H9 (cell line): ENCODE results near the gene FAM83F. TPM values are rescaled to one million over a fixed set of nuclear protein-coding genes. Genes with fewer than 3 reads are reported as not detected.

Experiments used
- DNase-seq: peaks from one replicate; pipeline ENCODE4 v3.0.0-alpha.2; 2017
- H2AFZ ChIP-seq: one replicate; pipeline ENCODE4 v1.6.1; 2013; ENCODE audit warnings: mild to moderate bottlenecking, low read length, control low read depth, moderate library complexity
- H2AK5ac ChIP-seq: 2 replicates; pipeline ENCODE4 v1.6.1; 2013; ENCODE audit warnings: low read length, control low read depth, mixed read lengths; ENCODE audit not compliant: insufficient read length
- H2BK120ac ChIP-seq: one replicate; pipeline ENCODE4 v1.6.1; 2013; ENCODE audit warnings: low read depth, mild to moderate bottlenecking, low read length, control low read depth, inconsistent platforms; ENCODE audit not compliant: poor library complexity, severe bottlenecking
- H2BK12ac ChIP-seq: 2 replicates; pipeline ENCODE4 v1.6.1; 2013; ENCODE audit warnings: low read length, control low read depth, mixed read lengths, low read depth; ENCODE audit not compliant: insufficient read length
- H2BK15ac ChIP-seq: 2 replicates; pipeline ENCODE4 v1.6.1; 2013; ENCODE audit warnings: low read depth, low read length, control low read depth
- H2BK20ac ChIP-seq: one replicate; pipeline ENCODE4 v1.6.1; 2013; ENCODE audit warnings: low read depth, mild to moderate bottlenecking, low read length, control low read depth, inconsistent platforms; ENCODE audit not compliant: poor library complexity, severe bottlenecking
- H2BK5ac ChIP-seq: 2 replicates; pipeline ENCODE4 v1.6.1; 2013; ENCODE audit warnings: low read length, control low read depth, mixed read lengths; ENCODE audit not compliant: insufficient read length
- H3K14ac ChIP-seq: 2 replicates; pipeline ENCODE4 v1.6.1; 2013; ENCODE audit warnings: low read length, control low read depth; ENCODE audit not compliant: insufficient read depth
- H3K18ac ChIP-seq: 2 replicates; pipeline ENCODE4 v1.6.1; 2013; ENCODE audit warnings: low read depth, mild to moderate bottlenecking, mixed read lengths, low read length, control low read depth; ENCODE audit not compliant: insufficient read length
- H3K23ac ChIP-seq: 2 replicates; pipeline ENCODE4 v1.6.1; 2013; ENCODE audit warnings: low read length, control low read depth, mixed read lengths, low read depth; ENCODE audit not compliant: insufficient read length
- H3K23me2 ChIP-seq: 2 replicates; pipeline ENCODE4 v1.6.1; 2013; ENCODE audit warnings: low read depth, mild to moderate bottlenecking, mixed read lengths, low read length, control low read depth; ENCODE audit not compliant: insufficient read length, poor library complexity, severe bottlenecking
- H3K27ac ChIP-seq: 2 replicates; pipeline ENCODE4 v1.5.1; 2013; ENCODE audit warnings: low read length, control low read depth, mixed read lengths, low read depth; ENCODE audit not compliant: insufficient read length
- H3K27me3 ChIP-seq: 2 replicates; pipeline ENCODE4 v1.6.1; 2013; ENCODE audit warnings: low read length, control low read depth, inconsistent platforms; ENCODE audit not compliant: insufficient read depth
- H3K4ac ChIP-seq: 2 replicates; pipeline ENCODE4 v1.6.1; 2013; ENCODE audit warnings: low read depth, mild to moderate bottlenecking, control low read depth, inconsistent platforms, low read length, moderate library complexity
- H3K4me1 ChIP-seq: 2 replicates; pipeline ENCODE4 v1.6.1; 2013; ENCODE audit warnings: low read length, control low read depth, inconsistent platforms; ENCODE audit not compliant: insufficient read depth
- H3K4me2 ChIP-seq: 2 replicates; pipeline ENCODE4 v1.6.1; 2013; ENCODE audit warnings: low read length, control low read depth, mixed read lengths; ENCODE audit not compliant: insufficient read length, insufficient read depth
- H3K56ac ChIP-seq: 2 replicates; pipeline ENCODE4 v1.6.1; 2013; ENCODE audit warnings: low read depth, mild to moderate bottlenecking, mixed read lengths, low read length, control low read depth; ENCODE audit not compliant: insufficient read length
- H3K79me1 ChIP-seq: 2 replicates; pipeline ENCODE4 v1.6.1; 2013; ENCODE audit warnings: low read depth, mild to moderate bottlenecking, moderate library complexity, low read length, control low read depth, inconsistent platforms; ENCODE audit not compliant: insufficient read depth, poor library complexity, severe bottlenecking
- H3K79me2 ChIP-seq: 2 replicates; pipeline ENCODE4 v1.6.1; 2013; ENCODE audit warnings: low read length, control low read depth, inconsistent platforms; ENCODE audit not compliant: insufficient read depth
- H3K9ac ChIP-seq: 2 replicates; pipeline ENCODE4 v1.6.1; 2013; ENCODE audit warnings: low read length, control low read depth, mixed read lengths; ENCODE audit not compliant: insufficient read length; ENCODE audit errors: extremely low read depth
- H3K9me3 ChIP-seq: one replicate; pipeline ENCODE4 v1.6.1; 2013; ENCODE audit warnings: low read depth, low read length, inconsistent platforms; ENCODE audit not compliant: control insufficient read depth
- H3T11ph ChIP-seq: one replicate; pipeline ENCODE4 v1.6.1; 2013; ENCODE audit warnings: mild to moderate bottlenecking, low read length, control low read depth, inconsistent platforms
- H4K20me1 ChIP-seq: one replicate; pipeline ENCODE4 v1.6.1; 2013; ENCODE audit not compliant: control insufficient read depth, insufficient read length, insufficient read depth
- H4K5ac ChIP-seq: 2 replicates; pipeline ENCODE4 v1.6.1; 2013; ENCODE audit warnings: low read depth, mild to moderate bottlenecking, mixed read lengths, low read length, control low read depth; ENCODE audit not compliant: insufficient read length
- H4K8ac ChIP-seq: replicated peaks from 2 replicates; pipeline ENCODE4 v1.6.1; 2013; ENCODE audit warnings: low read length, control low read depth, mixed read lengths, low read depth; ENCODE audit not compliant: insufficient read length
- H4K91ac ChIP-seq: 2 replicates; pipeline ENCODE4 v1.6.1; 2013; ENCODE audit warnings: low read depth, mild to moderate bottlenecking, moderate library complexity, mixed read lengths, low read length, control low read depth; ENCODE audit not compliant: insufficient read length
- H3K27ac Mint-ChIP-seq, 3 experiments: 2 replicates in 2 of 3; 3 replicates in 1 of 3; pipeline ENCODE4 v1.8.0; 2020 to 2021; ENCODE audit warnings: mixed read lengths in 3 of 3, mild to moderate bottlenecking in 1 of 3, moderate library complexity in 1 of 3
- H3K27me3 Mint-ChIP-seq: 2 replicates; pipeline ENCODE4 v1.8.0; 2021; ENCODE audit warnings: low read depth, mild to moderate bottlenecking, moderate library complexity, mixed read lengths
- H3K36me3 Mint-ChIP-seq, 3 experiments: 2 replicates in 2 of 3; 3 replicates in 1 of 3; pipeline ENCODE4 v1.8.0; 2020 to 2021; ENCODE audit warnings: low read depth in 3 of 3, mixed read lengths in 3 of 3; ENCODE audit not compliant: insufficient read depth in 1 of 3
- H3K4me1 Mint-ChIP-seq, 2 experiments: 2 replicates each; pipeline ENCODE4 v1.8.0; 2020; ENCODE audit warnings: mixed read lengths in 2 of 2
- H3K4me3 Mint-ChIP-seq, 2 experiments: 2 replicates in 1 of 2; 3 replicates in 1 of 2; pipeline ENCODE4 v1.8.0; 2020 to 2021; ENCODE audit warnings: mild to moderate bottlenecking in 2 of 2, mixed read lengths in 2 of 2, moderate library complexity in 1 of 2
- H3K9me3 Mint-ChIP-seq, 2 experiments: 2 replicates in 1 of 2; 3 replicates in 1 of 2; pipeline ENCODE4 v1.8.0; 2020; ENCODE audit warnings: mild to moderate bottlenecking in 2 of 2, mixed read lengths in 2 of 2, moderate library complexity in 1 of 2
- WGBS: extraction: QIAGEN DNeasy Blood & Tissue Kit; methylation state at CpG from one replicate; pipeline ENCODE4 v1.1.7; 2013; ENCODE audit warnings: missing lambda C conversion rate, low lambda C conversion rate, mixed read lengths; ENCODE audit not compliant: insufficient read length; ENCODE audit errors: extremely low coverage; 5-methylcytosine and 5-hydroxymethylcytosine counted together
- total RNA-seq: library from RNA; stranded (reverse); gene quantifications from 2 replicates; pipeline ENCODE4 v1.2.1, GENCODE V29; 2021
- TF ChIP-seq, protein P1 (sequence below): fragments of 200-600 bp; sonication (generic); conservative IDR thresholded peaks from 3 replicates; pipeline ENCODE4 v1.8.0; 2021; ENCODE audit warnings: antibody characterized with exemption, mild to moderate bottlenecking

The FAM83F gene
- total RNA-seq, 1 experiment from 2014 or later: 17.4 TPM

DNA sequence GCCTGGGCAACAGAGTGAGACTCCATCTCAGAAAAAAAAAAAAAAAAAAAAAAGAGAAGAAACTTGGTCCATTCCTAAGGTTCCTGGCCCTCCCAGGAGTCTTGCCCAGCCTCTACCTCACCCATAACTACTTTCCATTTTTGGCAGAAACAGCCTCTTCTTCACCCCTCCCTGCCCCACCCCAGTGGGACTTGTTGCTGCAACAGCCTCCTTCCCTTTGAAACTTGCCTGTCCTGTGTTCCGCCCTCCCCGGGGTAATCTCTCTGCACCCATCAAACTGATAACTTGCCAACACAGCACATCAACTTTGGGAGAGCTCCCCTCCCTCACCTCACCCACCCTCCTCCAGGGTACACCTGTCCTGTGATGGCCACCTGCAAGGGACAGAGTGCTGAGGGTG lies 10.0 kb upstream of the FAM83F start:
- Histone ChIP-seq H2BK12ac (no peak overlapping the region), H3K56ac (no peak overlapping the region), H3T11ph (no peak overlapping the region), H3K27me3 (no peaks in the 10 kb centered on the region), H2AFZ (no peak overlapping the region), H3K9ac (no peak overlapping the region), H3K4me2 (no peak overlapping the region), H3K79me1 (no peaks in the 10 kb centered on the region), H4K20me1 (no peaks in the 10 kb centered on the region), H2BK5ac (no peak overlapping the region), H4K91ac (no peak overlapping the region), H3K18ac (no peak overlapping the region), H3K79me2 (no peaks in the 10 kb centered on the region), H3K4me1 (no peaks in the 10 kb centered on the region), H2BK120ac (no peak overlapping the region), H4K5ac (no peak overlapping the region), H2AK5ac (no peak overlapping the region), H3K23ac (no peak overlapping the region), H4K8ac (no peak overlapping the region), H3K27ac (no peak overlapping the region), H3K4ac (no peak overlapping the region), H3K23me2 (no peaks in the 10 kb centered on the region), H3K14ac (no peak overlapping the region), H2BK20ac (no peak overlapping the region), H3K9me3 (no peaks in the 10 kb centered on the region), H2BK15ac (no peak overlapping the region)
- TF ChIP-seq, protein P1, sequence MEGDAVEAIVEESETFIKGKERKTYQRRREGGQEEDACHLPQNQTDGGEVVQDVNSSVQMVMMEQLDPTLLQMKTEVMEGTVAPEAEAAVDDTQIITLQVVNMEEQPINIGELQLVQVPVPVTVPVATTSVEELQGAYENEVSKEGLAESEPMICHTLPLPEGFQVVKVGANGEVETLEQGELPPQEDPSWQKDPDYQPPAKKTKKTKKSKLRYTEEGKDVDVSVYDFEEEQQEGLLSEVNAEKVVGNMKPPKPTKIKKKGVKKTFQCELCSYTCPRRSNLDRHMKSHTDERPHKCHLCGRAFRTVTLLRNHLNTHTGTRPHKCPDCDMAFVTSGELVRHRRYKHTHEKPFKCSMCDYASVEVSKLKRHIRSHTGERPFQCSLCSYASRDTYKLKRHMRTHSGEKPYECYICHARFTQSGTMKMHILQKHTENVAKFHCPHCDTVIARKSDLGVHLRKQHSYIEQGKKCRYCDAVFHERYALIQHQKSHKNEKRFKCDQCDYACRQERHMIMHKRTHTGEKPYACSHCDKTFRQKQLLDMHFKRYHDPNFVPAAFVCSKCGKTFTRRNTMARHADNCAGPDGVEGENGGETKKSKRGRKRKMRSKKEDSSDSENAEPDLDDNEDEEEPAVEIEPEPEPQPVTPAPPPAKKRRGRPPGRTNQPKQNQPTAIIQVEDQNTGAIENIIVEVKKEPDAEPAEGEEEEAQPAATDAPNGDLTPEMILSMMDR: no peak
- H3K4me3 Mint-ChIP-seq: no peak overlapping the region
- H3K9me3 Mint-ChIP-seq: no peaks in the 10 kb centered on the region
- no peaks in the 10 kb centered on the region for H3K36me3 Mint-ChIP-seq
- WGBS: no CpG with 5 or more reads among the region's 2 CpGs
- no peak for DNase-seq
- peaks cover 4 to 10% of the 10 kb centered on the region in 2 experiments; a peak in 3 of 4 replicates for H3K4me1 Mint-ChIP-seq
- peaks cover 68% of the 10 kb centered on the region for H3K27me3 Mint-ChIP-seq
- no peak overlapping the region for H3K27ac Mint-ChIP-seq
